ENCODE data around the gene CDK5.

Gene CDK5

GRCh38 chr7:151013733-151014497, 43.8 kb downstream of the CDK5 start:
- Histone ChIP-seq H3K4me3 (ENCODE audit: low read depth, low read length) (peak overlapping the region; percentile 59), H3K18ac (ENCODE audit: low read length) (peak overlapping the region; percentile 27)
- no CpG with 5 or more reads among the region's 55 CpGs for WGBS (ENCODE audit: extremely low coverage, insufficient coverage, insufficient read length)

GRCh38 chr7:151013356-151013732, 44.4 kb downstream of the CDK5 start:
- peaks cover 24 to 33% of the 10 kb centered on the region in 2 experiments for H3K4me1 ChIP-seq (ENCODE audit: control insufficient read depth in 1 of 2, insufficient read depth in 2 of 2, low read length in 2 of 2)
- H4K91ac ChIP-seq (ENCODE audit: low read depth, low read length), result no peak overlapping the region
- H3K18ac ChIP-seq (ENCODE audit: low read length), result no peak overlapping the region
- H3K9ac ChIP-seq (ENCODE audit: low read length), result no peak overlapping the region
- H3K9me3 ChIP-seq (ENCODE audit: insufficient read depth, low read depth, low read length), result peaks cover 4% of the 10 kb centered on the region
- no peak for DNase-seq
- H3K79me1 ChIP-seq (ENCODE audit: low read length), result peaks cover 10% of the 10 kb centered on the region
- H3K36me3 ChIP-seq (ENCODE audit: control insufficient read depth in 1 of 2, insufficient read depth in 2 of 2, low read length in 2 of 2), result no peaks in the 10 kb centered on the region
- no peak overlapping the region for H2BK5ac ChIP-seq (ENCODE audit: low read depth, low read length, poor library complexity)
- no peak overlapping the region for H3K27ac ChIP-seq (ENCODE audit: low read depth, low read length)
- peaks cover 1% of the 10 kb centered on the region for H3K27me3 ChIP-seq (ENCODE audit: insufficient read depth, low read length)
- H2BK120ac ChIP-seq (ENCODE audit: insufficient read depth, low read length, poor library complexity), result no peak overlapping the region
- no peak overlapping the region for H3K23ac ChIP-seq (ENCODE audit: low read length)
- H2AFZ ChIP-seq (ENCODE audit: insufficient read depth, low read length, poor library complexity), result peak overlapping the region; percentile 10
- no peaks in the 10 kb centered on the region for H3K79me2 ChIP-seq (ENCODE audit: control insufficient read depth, insufficient read depth, low read length, poor library complexity)
- H3K4me2 ChIP-seq (ENCODE audit: low read length), result peak overlapping the region; percentile 28
- H3K4me3 ChIP-seq (ENCODE audit: low read depth, low read length), result peak overlapping the region; percentile 37
- H2BK12ac ChIP-seq (ENCODE audit: low read length), result no peak overlapping the region
- no peak overlapping the region for H4K12ac ChIP-seq (ENCODE audit: low read depth, low read length)
- H2AK5ac ChIP-seq (ENCODE audit: low read length), result no peak overlapping the region
- no peak overlapping the region for H4K8ac ChIP-seq (ENCODE audit: low read depth, low read length)
- H3K4ac ChIP-seq (ENCODE audit: low read depth, low read length), result no peak overlapping the region
- no CpG with 5 or more reads among the region's 26 CpGs for WGBS (ENCODE audit: extremely low coverage, insufficient coverage, insufficient read length)
- no peak overlapping the region for H3K14ac ChIP-seq (ENCODE audit: low read length)

More at GRCh38 chr7:151013733-151014497, 43.8 kb downstream of the CDK5 start:
- Histone ChIP-seq H2BK120ac (ENCODE audit: insufficient read depth, low read length, poor library complexity) (no peak overlapping the region), H3K14ac (ENCODE audit: low read length) (no peak overlapping the region), H3K27ac (ENCODE audit: low read depth, low read length) (no peak overlapping the region), H3K4me2 (ENCODE audit: low read length) (peak overlapping the region; percentile 52), H4K12ac (ENCODE audit: low read depth, low read length) (peak overlapping the region; percentile 9), H3K9ac (ENCODE audit: low read length) (no peak overlapping the region), H4K8ac (ENCODE audit: low read depth, low read length) (peak overlapping the region; percentile 39), H3K27me3 (ENCODE audit: insufficient read depth, low read length) (peaks cover 7% of the 10 kb centered on the region), H3K36me3 (ENCODE audit: control insufficient read depth in 1 of 2, insufficient read depth in 2 of 2, low read length in 2 of 2) (no peaks in the 10 kb centered on the region), H3K4ac (ENCODE audit: low read depth, low read length) (no peak overlapping the region), H3K23ac (ENCODE audit: low read length) (no peak overlapping the region), H3K79me1 (ENCODE audit: low read length) (peaks cover 10% of the 10 kb centered on the region), H2AFZ (ENCODE audit: insufficient read depth, low read length, poor library complexity) (peak overlapping the region; percentile 0), H2BK5ac (ENCODE audit: low read depth, low read length, poor library complexity) (no peak overlapping the region), H3K4me1 (ENCODE audit: control insufficient read depth in 1 of 2, insufficient read depth in 2 of 2, low read length in 2 of 2) (peaks cover 27 to 33% of the 10 kb centered on the region in 2 experiments), H2AK5ac (ENCODE audit: low read length) (no peak overlapping the region), H2BK12ac (ENCODE audit: low read length) (no peak overlapping the region), H4K91ac (ENCODE audit: low read depth, low read length) (peak overlapping the region; percentile 10), H3K9me3 (ENCODE audit: insufficient read depth, low read depth, low read length) (peaks cover 4% of the 10 kb centered on the region), H3K79me2 (ENCODE audit: control insufficient read depth, insufficient read depth, low read length, poor library complexity) (no peaks in the 10 kb centered on the region)
- peak; percentile 87 to 94 for DNase-seq

- Histone ChIP-seq H4K12ac (ENCODE audit: low read depth, low read length) (no peak overlapping the region), H4K91ac (ENCODE audit: low read depth, low read length) (no peak overlapping the region), H3K27me3 (ENCODE audit: insufficient read depth, low read length) (no peaks in the 10 kb centered on the region), H3K4me3 (ENCODE audit: low read depth, low read length) (peak overlapping the region; percentile 37), H2AK5ac (ENCODE audit: low read length) (no peak overlapping the region), H3K18ac (ENCODE audit: low read length) (no peak overlapping the region), H2AFZ (ENCODE audit: insufficient read depth, low read length, poor library complexity) (peak overlapping the region; percentile 10), H2BK120ac (ENCODE audit: insufficient read depth, low read length, poor library complexity) (no peak overlapping the region), H3K9ac (ENCODE audit: low read length) (no peak overlapping the region), H3K4me1 (ENCODE audit: control insufficient read depth in 1 of 2, insufficient read depth in 2 of 2, low read length in 2 of 2) (peaks cover 23 to 32% of the 10 kb centered on the region in 2 experiments), H3K79me2 (ENCODE audit: control insufficient read depth, insufficient read depth, low read length, poor library complexity) (no peaks in the 10 kb centered on the region), H4K8ac (ENCODE audit: low read depth, low read length) (no peak overlapping the region), H2BK12ac (ENCODE audit: low read length) (peak overlapping the region; percentile 16), H3K9me3 (ENCODE audit: insufficient read depth, low read depth, low read length) (peaks cover 4% of the 10 kb centered on the region), H3K4ac (ENCODE audit: low read depth, low read length) (no peak overlapping the region), H3K27ac (ENCODE audit: low read depth, low read length) (no peak overlapping the region), H3K4me2 (ENCODE audit: low read length) (peak overlapping the region; percentile 28), H3K79me1 (ENCODE audit: low read length) (peaks cover 10% of the 10 kb centered on the region), H3K14ac (ENCODE audit: low read length) (no peak overlapping the region), H2BK5ac (ENCODE audit: low read depth, low read length, poor library complexity) (no peak overlapping the region), H3K23ac (ENCODE audit: low read length) (no peak overlapping the region), H3K36me3 (ENCODE audit: control insufficient read depth in 1 of 2, insufficient read depth in 2 of 2, low read length in 2 of 2) (no peaks in the 10 kb centered on the region)
- peak; percentile 65 to 79 for DNase-seq
- WGBS (ENCODE audit: extremely low coverage, insufficient coverage, insufficient read length), result no CpG with 5 or more reads among the region's 23 CpGs
Measured at GRCh38 chr7:151012911-151013347, 44.8 kb downstream of the CDK5 start.

GRCh38 chr7:151012031-151012692, 45.5 kb downstream of the CDK5 start:
- no peak overlapping the region for H3K18ac ChIP-seq (ENCODE audit: low read length)
- no peak for DNase-seq
- no peak overlapping the region for H2AFZ ChIP-seq (ENCODE audit: insufficient read depth, low read length, poor library complexity)
- WGBS (ENCODE audit: extremely low coverage, insufficient coverage, insufficient read length), result no CpG with 5 or more reads among the region's 6 CpGs
- H2BK5ac ChIP-seq (ENCODE audit: low read depth, low read length, poor library complexity), result no peak overlapping the region
- H3K4me3 ChIP-seq (ENCODE audit: low read depth, low read length), result no peak overlapping the region
- no peak overlapping the region for H4K91ac ChIP-seq (ENCODE audit: low read depth, low read length)
- no peak overlapping the region for H4K12ac ChIP-seq (ENCODE audit: low read depth, low read length)
- no peaks in the 10 kb centered on the region for H3K36me3 ChIP-seq (ENCODE audit: control insufficient read depth in 1 of 2, insufficient read depth in 2 of 2, low read length in 2 of 2)
- no peak overlapping the region for H3K4ac ChIP-seq (ENCODE audit: low read depth, low read length)
- H2BK120ac ChIP-seq (ENCODE audit: insufficient read depth, low read length, poor library complexity), result no peak overlapping the region
- H3K4me2 ChIP-seq (ENCODE audit: low read length), result no peak overlapping the region
- H3K23ac ChIP-seq (ENCODE audit: low read length), result no peak overlapping the region
- H2BK12ac ChIP-seq (ENCODE audit: low read length), result no peak overlapping the region
- no peaks in the 10 kb centered on the region for H3K79me2 ChIP-seq (ENCODE audit: control insufficient read depth, insufficient read depth, low read length, poor library complexity)
- H3K27ac ChIP-seq (ENCODE audit: low read depth, low read length), result no peak overlapping the region
- H4K8ac ChIP-seq (ENCODE audit: low read depth, low read length), result no peak overlapping the region
- peaks cover 29 to 37% of the 10 kb centered on the region in 2 experiments for H3K4me1 ChIP-seq (ENCODE audit: control insufficient read depth in 1 of 2, insufficient read depth in 2 of 2, low read length in 2 of 2)
- H3K27me3 ChIP-seq (ENCODE audit: insufficient read depth, low read length), result no peaks in the 10 kb centered on the region
- no peak overlapping the region for H2AK5ac ChIP-seq (ENCODE audit: low read length)
- no peak overlapping the region for H3K14ac ChIP-seq (ENCODE audit: low read length)
- peaks cover 4% of the 10 kb centered on the region for H3K9me3 ChIP-seq (ENCODE audit: insufficient read depth, low read depth, low read length)
- peaks cover 12% of the 10 kb centered on the region for H3K79me1 ChIP-seq (ENCODE audit: low read length)
- H3K9ac ChIP-seq (ENCODE audit: low read length), result no peak overlapping the region
